ENCODE data around the gene APLP1. TPM values are rescaled to one million over a fixed set of nuclear protein-coding genes. Genes with fewer than 3 reads are reported as not detected.
A peak's percentile ranks its signal among the peaks of the same experiment; 100 is the strongest.
"Not testable (repeated sequence)": the region's sequence is repeated elsewhere in the genome, so short reads cannot be mapped to it uniquely, and the experiment has no call there.

The APLP1 gene
- total RNA-seq, 4 donors from 2014 or later: 1.1 to 10.1 (median 2.3) TPM

- no peak for ATAC-seq (ENCODE audit: low FRiP score)
- no peak for DNase-seq (ENCODE audit: low spot score)
- TF ChIP-seq, protein P1, sequence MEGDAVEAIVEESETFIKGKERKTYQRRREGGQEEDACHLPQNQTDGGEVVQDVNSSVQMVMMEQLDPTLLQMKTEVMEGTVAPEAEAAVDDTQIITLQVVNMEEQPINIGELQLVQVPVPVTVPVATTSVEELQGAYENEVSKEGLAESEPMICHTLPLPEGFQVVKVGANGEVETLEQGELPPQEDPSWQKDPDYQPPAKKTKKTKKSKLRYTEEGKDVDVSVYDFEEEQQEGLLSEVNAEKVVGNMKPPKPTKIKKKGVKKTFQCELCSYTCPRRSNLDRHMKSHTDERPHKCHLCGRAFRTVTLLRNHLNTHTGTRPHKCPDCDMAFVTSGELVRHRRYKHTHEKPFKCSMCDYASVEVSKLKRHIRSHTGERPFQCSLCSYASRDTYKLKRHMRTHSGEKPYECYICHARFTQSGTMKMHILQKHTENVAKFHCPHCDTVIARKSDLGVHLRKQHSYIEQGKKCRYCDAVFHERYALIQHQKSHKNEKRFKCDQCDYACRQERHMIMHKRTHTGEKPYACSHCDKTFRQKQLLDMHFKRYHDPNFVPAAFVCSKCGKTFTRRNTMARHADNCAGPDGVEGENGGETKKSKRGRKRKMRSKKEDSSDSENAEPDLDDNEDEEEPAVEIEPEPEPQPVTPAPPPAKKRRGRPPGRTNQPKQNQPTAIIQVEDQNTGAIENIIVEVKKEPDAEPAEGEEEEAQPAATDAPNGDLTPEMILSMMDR (IDR thresholded peaks at IDR 0.05): no peak
These were observed 7.3 kb upstream of the APLP1 start for GRCh38 chr19:35860818-35861639.

DNA sequence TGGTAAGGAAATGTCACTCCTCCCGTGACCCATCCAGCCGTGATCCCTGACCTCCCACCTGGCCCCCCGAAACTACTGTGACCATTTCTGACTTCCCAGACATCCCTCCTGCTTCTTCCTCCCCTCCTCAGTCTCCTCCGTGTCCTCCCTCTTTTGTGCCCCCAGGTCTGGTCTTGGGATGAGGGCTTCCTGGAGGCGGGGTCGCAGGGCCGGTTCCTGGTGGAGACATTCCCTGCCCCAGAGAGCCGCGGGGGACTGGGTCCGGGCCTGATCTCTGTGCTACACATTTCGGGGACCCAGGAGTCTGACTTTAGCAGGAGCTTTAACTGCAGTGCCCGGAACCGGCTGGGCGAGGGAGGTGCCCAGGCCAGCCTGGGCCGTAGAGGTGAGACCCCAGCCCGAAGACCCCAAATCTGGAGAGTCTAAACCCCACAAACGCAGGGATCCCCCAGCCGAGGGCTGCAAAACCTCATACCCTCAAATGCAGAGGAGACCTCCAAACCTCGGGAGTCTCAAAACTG lies 6.7 kb upstream of the APLP1 start:
- no peak for ATAC-seq (ENCODE audit: low FRiP score)
- TF ChIP-seq, protein P1 (IDR thresholded peaks at IDR 0.05): no peak
- DNase-seq (ENCODE audit: low spot score): no peak

- ATAC-seq (ENCODE audit: low FRiP score) (no peak), DNase-seq (ENCODE audit: low spot score) (no peak)
- TF ChIP-seq, protein P1 (IDR thresholded peaks at IDR 0.05): no peak
These were observed 5.8 kb upstream of the APLP1 start for GRCh38 chr19:35862528-35862927.

- no peak for ATAC-seq (ENCODE audit: low FRiP score)
- DNase-seq (ENCODE audit: low spot score): no peak
- TF ChIP-seq, protein P1 (IDR thresholded peaks at IDR 0.05): no peak
These were observed 5.4 kb upstream of the APLP1 start for GRCh38 chr19:35863018-35863417.

GRCh38 chr19:35868823-35869326 lies 501 bp downstream of the APLP1 start:
- DNase-seq (ENCODE audit: low spot score): no peak
- no peak for ATAC-seq (ENCODE audit: low FRiP score)
- TF ChIP-seq, protein P1 (IDR thresholded peaks at IDR 0.05): no peak

DNA sequence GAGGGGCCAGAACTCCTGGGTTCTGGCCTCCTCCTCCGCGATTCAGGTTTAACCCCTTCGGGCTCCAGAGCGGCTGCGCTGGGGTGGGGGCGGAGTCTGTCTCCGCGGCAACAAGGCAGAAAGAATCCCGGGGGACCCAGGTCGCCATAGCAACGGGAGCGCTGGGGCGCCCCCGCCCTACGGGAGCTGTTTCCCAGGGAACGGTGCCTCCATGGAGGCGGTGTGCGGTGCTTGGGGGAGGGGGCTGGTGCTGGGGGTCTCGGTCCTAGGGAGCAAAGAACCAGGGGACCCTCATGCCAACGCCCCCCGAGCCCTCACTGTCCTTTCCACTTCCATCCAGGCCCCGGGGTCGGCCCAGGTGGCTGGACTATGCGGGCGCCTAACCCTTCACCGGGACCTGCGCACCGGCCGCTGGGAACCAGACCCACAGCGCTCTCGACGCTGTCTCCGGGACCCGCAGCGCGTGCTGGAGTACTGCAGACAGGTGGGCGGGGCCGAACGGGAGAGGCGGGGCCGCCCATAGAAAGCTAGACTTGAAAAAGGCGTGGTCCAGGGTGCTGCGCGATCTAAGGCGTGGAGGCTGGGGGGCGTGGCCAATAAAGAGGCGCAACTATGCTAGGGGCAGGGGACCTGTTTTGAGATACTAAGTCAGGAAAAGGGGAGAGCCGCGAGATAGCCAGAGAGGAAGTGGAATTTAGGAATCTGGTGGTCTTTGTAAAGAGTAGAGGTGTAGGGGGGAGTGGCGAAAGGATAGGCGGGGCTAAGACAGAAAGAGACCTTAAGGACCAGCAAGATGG lies 1.2 kb downstream of the APLP1 start:
- DNase-seq (ENCODE audit: low spot score) (peak; percentile 46), ATAC-seq (ENCODE audit: low FRiP score) (peak; percentile 75)
- TF ChIP-seq, protein P1 (IDR thresholded peaks at IDR 0.05): no peak

- not testable (repeated sequence) for DNase-seq (ENCODE audit: low spot score); ATAC-seq (ENCODE audit: low FRiP score)
These were observed 1.9 kb downstream of the APLP1 start for GRCh38 chr19:35870124-35870736.
